WERI-Rb-1 (cell line): ENCODE results near the gene GPHN.
"Not testable (repeated sequence)": the region's sequence is repeated elsewhere in the genome, so short reads cannot be mapped to it uniquely, and the experiment has no call there.

ENCODE experiments used
- DNase-seq: peaks from one replicate; pipeline ENCODE4 v3.0.0-alpha.2; 2020
- H3K27ac ChIP-seq: fragments of 250-450 bp; sonication (Bioruptor Pico); 2 replicates; pipeline ENCODE4 v1.5.1; 2020; ENCODE audit warnings: mild to moderate bottlenecking, moderate library complexity
- H3K27me3 ChIP-seq: fragments of 250-450 bp; sonication (Bioruptor Pico); 2 replicates; pipeline ENCODE4 v1.5.1; 2021; ENCODE audit warnings: mild to moderate bottlenecking, low read depth, moderate library complexity; ENCODE audit not compliant: insufficient read depth, severe bottlenecking
- H3K36me3 ChIP-seq: fragments of 250-450 bp; sonication (Bioruptor Pico); 2 replicates; pipeline ENCODE4 v1.5.1; 2020; ENCODE audit warnings: mild to moderate bottlenecking, moderate library complexity
- H3K4me3 ChIP-seq: 2 replicates; pipeline ENCODE4 v1.5.1; 2011; ENCODE audit warnings: low read depth, mild to moderate bottlenecking, control low read depth, low read length
- H3K9me3 ChIP-seq: fragments of 250-450 bp; sonication (Bioruptor Pico); 2 replicates; pipeline ENCODE4 v1.5.1; 2021; ENCODE audit warnings: mild to moderate bottlenecking, moderate library complexity; ENCODE audit not compliant: severe bottlenecking
- TF ChIP-seq, protein P1 (sequence below): IDR thresholded peaks from 2 replicates; pipeline ENCODE4 v1.5.1; 2011; ENCODE audit warnings: low read depth, mild to moderate bottlenecking, control low read depth, inconsistent platforms, low read length

The GPHN gene

DNA sequence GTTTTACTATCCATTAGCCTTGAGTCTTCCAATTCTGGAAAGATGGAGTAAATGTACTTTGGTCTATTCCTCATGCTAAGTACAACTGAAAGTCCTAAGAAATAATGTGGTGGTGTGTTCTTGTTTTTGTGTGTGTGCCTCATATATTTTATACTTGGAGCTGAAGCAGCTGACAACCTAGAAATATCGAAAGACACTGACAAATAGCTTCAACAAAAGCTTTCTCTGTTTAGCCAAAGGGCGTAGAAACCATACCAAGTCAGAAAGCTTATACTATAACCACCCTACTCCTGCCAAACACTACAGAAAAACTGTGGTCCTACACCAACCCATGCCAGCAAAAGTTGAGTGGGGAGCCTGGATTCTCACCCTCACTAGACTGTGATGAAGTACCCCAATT is 188.4 kb downstream of the GPHN start:
- TF ChIP-seq, protein P1, sequence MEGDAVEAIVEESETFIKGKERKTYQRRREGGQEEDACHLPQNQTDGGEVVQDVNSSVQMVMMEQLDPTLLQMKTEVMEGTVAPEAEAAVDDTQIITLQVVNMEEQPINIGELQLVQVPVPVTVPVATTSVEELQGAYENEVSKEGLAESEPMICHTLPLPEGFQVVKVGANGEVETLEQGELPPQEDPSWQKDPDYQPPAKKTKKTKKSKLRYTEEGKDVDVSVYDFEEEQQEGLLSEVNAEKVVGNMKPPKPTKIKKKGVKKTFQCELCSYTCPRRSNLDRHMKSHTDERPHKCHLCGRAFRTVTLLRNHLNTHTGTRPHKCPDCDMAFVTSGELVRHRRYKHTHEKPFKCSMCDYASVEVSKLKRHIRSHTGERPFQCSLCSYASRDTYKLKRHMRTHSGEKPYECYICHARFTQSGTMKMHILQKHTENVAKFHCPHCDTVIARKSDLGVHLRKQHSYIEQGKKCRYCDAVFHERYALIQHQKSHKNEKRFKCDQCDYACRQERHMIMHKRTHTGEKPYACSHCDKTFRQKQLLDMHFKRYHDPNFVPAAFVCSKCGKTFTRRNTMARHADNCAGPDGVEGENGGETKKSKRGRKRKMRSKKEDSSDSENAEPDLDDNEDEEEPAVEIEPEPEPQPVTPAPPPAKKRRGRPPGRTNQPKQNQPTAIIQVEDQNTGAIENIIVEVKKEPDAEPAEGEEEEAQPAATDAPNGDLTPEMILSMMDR: no peak
- Histone ChIP-seq H3K9me3 (no peaks in the 10 kb centered on the region), H3K4me3 (no peak overlapping the region), H3K27me3 (no peaks in the 10 kb centered on the region), H3K27ac (no peak overlapping the region), H3K36me3 (no peaks in the 10 kb centered on the region)
- DNase-seq: no peak

GRCh38 chr14:66698503-66698902 is 190.6 kb downstream of the GPHN start:
- H3K27me3 ChIP-seq: no peaks in the 10 kb centered on the region
- H3K27ac ChIP-seq: no peak overlapping the region
- no peaks in the 10 kb centered on the region for H3K9me3 ChIP-seq
- no peak for DNase-seq
- no peaks in the 10 kb centered on the region for H3K36me3 ChIP-seq
- TF ChIP-seq, protein P1: no peak
- H3K4me3 ChIP-seq: no peak overlapping the region

GRCh38 chr14:66701813-66702212 is 193.9 kb downstream of the GPHN start:
- DNase-seq: no peak
- no peaks in the 10 kb centered on the region for H3K36me3 ChIP-seq
- H3K27ac ChIP-seq: no peak overlapping the region
- H3K9me3 ChIP-seq: no peaks in the 10 kb centered on the region
- H3K4me3 ChIP-seq: no peak overlapping the region
- H3K27me3 ChIP-seq: no peaks in the 10 kb centered on the region
- TF ChIP-seq, protein P1: no peak

- H3K27ac ChIP-seq: no peak overlapping the region
- no peak overlapping the region for H3K4me3 ChIP-seq
- no peaks in the 10 kb centered on the region for H3K36me3 ChIP-seq
- no peaks in the 10 kb centered on the region for H3K27me3 ChIP-seq
- no peaks in the 10 kb centered on the region for H3K9me3 ChIP-seq
- no peak for DNase-seq
- TF ChIP-seq, protein P1: no peak
Observed at GRCh38 chr14:66708267-66708666, 200.3 kb downstream of the GPHN start.

DNA sequence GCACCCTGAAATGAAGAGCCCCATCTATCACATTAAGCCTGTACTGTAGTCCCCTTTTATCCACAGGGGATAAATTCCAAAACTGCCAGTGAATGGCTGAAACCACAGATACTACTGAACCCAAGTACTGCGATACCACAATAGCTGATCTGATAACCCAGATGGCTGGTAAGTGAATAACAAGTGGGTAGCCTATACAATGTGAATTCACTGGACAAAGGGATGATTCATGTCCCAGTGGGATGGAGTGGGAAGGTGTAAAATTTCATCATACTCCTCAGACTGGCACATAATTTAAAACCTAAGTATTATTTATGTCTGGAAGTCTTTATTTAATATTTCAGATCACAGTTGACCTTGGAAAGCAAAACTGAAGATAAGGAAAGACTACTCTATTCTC is 201.3 kb downstream of the GPHN start:
- TF ChIP-seq, protein P1: no peak
- DNase-seq: no peak
- H3K27me3 ChIP-seq: no peaks in the 10 kb centered on the region
- no peaks in the 10 kb centered on the region for H3K9me3 ChIP-seq
- H3K4me3 ChIP-seq: no peak overlapping the region
- H3K36me3 ChIP-seq: no peaks in the 10 kb centered on the region
- no peak overlapping the region for H3K27ac ChIP-seq

DNA sequence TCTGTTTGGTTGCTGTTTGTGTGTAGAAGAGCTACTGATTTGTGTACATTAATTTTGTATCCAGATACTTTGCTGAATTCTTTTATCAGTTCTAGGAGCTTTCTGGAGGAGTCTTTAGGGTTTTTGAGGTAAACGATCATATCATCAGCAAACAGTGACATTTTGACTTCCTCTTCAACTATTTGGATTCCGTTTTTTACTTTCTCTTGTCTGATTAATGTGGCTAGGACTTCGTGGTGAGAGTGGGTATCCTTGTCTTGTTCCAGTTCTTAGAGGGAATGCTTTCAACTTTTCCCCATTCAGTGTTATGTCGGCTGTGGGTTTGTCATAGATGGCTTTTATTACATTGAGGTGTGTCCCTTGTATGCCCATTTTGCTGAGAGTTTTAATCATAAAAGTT is 206.3 kb downstream of the GPHN start:
- H3K36me3 ChIP-seq, H3K9me3 ChIP-seq, DNase-seq, H3K27ac ChIP-seq, H3K27me3 ChIP-seq, H3K4me3 ChIP-seq: not testable (repeated sequence)

DNA sequence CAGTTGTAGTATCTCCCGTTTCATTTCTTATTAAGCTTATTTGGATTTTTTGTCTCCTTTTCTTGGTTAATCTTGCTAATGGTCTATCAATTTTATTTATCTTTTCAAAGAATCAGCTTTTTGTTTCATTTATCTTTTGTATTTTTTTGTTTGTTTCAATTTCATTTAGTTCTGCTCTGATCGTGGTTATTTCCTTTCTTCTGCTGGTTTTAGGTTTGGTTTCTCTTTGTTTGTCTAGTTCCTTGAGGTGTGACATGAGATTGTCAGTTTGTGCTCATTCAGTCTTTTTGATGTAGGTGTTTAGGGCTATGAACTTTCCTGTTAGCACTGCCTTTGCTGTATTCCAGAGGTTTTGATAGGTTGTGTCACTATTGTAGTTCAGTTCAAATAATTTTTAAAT is 207.4 kb downstream of the GPHN start:
- DNase-seq, H3K27ac ChIP-seq, H3K36me3 ChIP-seq, H3K9me3 ChIP-seq, H3K4me3 ChIP-seq, H3K27me3 ChIP-seq: not testable (repeated sequence)
